WTC11 (cell line): ENCODE measurements around the gene APBA1.

ENCODE experiments used
- E2F1 ChIP-seq: sonication (generic); formaldehyde crosslinking; IDR thresholded peaks from 2 replicates; pipeline ENCODE4 v1.8.0; 2022; ENCODE audit warnings: mild to moderate bottlenecking, missing genetic modification reagents
- FOXJ3 ChIP-seq: sonication (generic); formaldehyde crosslinking; IDR thresholded peaks from 2 replicates; pipeline ENCODE4 v1.9.0; 2021; ENCODE audit warnings: missing genetic modification reagents, mild to moderate bottlenecking, borderline replicate concordance
- USF2 ChIP-seq: sonication (generic); formaldehyde crosslinking; IDR thresholded peaks from 2 replicates; pipeline ENCODE4 v1.8.1; 2023; ENCODE audit warnings: mild to moderate bottlenecking, missing genetic modification reagents, moderate library complexity
- ZBTB21 ChIP-seq: sonication (generic); formaldehyde crosslinking; IDR thresholded peaks from 2 replicates; pipeline ENCODE4 v1.8.1; 2023; ENCODE audit warnings: mild to moderate bottlenecking, missing genetic modification reagents, borderline replicate concordance
- ZNF121 ChIP-seq: sonication (generic); formaldehyde crosslinking; IDR thresholded peaks from 2 replicates; pipeline ENCODE4 v1.8.0; 2023; ENCODE audit warnings: missing genetic modification reagents
- ZNF423 ChIP-seq: fragments of 250-450 bp; sonication (Bioruptor Pico); IDR thresholded peaks from 2 replicates; pipeline ENCODE4 v2.1.2; 2022; ENCODE audit warnings: mild to moderate bottlenecking, moderate library complexity
- TF ChIP-seq, protein P1 (sequence below): fragments of 200-600 bp; IDR thresholded peaks from 2 replicates; pipeline ENCODE4 v1.8.0; 2022; ENCODE audit warnings: antibody characterized with exemption

GRCh38 chr9:69499407-69499806, 172.8 kb downstream of the APBA1 start:
- TF ChIP-seq FOXJ3 (CRISPR knock-in tag) (no peak), E2F1 (CRISPR knock-in tag) (no peak), ZNF121 (CRISPR knock-in tag) (no peak), ZNF423 (CRISPR knock-in tag) (no peak), ZBTB21 (CRISPR knock-in tag) (no peak), USF2 (CRISPR knock-in tag) (no peak)
- TF ChIP-seq, protein P1, sequence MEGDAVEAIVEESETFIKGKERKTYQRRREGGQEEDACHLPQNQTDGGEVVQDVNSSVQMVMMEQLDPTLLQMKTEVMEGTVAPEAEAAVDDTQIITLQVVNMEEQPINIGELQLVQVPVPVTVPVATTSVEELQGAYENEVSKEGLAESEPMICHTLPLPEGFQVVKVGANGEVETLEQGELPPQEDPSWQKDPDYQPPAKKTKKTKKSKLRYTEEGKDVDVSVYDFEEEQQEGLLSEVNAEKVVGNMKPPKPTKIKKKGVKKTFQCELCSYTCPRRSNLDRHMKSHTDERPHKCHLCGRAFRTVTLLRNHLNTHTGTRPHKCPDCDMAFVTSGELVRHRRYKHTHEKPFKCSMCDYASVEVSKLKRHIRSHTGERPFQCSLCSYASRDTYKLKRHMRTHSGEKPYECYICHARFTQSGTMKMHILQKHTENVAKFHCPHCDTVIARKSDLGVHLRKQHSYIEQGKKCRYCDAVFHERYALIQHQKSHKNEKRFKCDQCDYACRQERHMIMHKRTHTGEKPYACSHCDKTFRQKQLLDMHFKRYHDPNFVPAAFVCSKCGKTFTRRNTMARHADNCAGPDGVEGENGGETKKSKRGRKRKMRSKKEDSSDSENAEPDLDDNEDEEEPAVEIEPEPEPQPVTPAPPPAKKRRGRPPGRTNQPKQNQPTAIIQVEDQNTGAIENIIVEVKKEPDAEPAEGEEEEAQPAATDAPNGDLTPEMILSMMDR: no peak
